GM12878 (cell line): ENCODE data around the gene C10orf71. TPM values are rescaled to one million over a fixed set of nuclear protein-coding genes. Genes with fewer than 3 reads are reported as not detected.

ENCODE experiments used
- ESRRA ChIP-seq: IDR thresholded peaks from 2 replicates; pipeline ENCODE4 v1.6.1; 2012; ENCODE audit warnings: mild to moderate bottlenecking, low read length, improper control_type of control experiment
- HDGF ChIP-seq: fragments of 450-650 bp; IDR thresholded peaks from 2 replicates; pipeline ENCODE4 v1.6.1; 2016; ENCODE audit warnings: antibody characterized with exemption
- IKZF2 ChIP-seq, 2 experiments: fragments of 450-650 bp; IDR thresholded peaks; 2 replicates each; pipeline ENCODE4 v1.6.1; 2017; ENCODE audit warnings: mild to moderate bottlenecking in 2 of 2, moderate library complexity in 2 of 2
- MXI1 ChIP-seq: fragments of 150-350 bp; IDR thresholded peaks from 2 replicates; pipeline ENCODE4 v1.6.1; 2011; ENCODE audit warnings: low read depth, mild to moderate bottlenecking, inconsistent platforms, low read length, improper control_type of control experiment
- MYB ChIP-seq: fragments of 150-350 bp; IDR thresholded peaks from 2 replicates; pipeline ENCODE4 v1.6.1; 2014; ENCODE audit warnings: mild to moderate bottlenecking, low read depth, low read length, borderline replicate concordance
- NBN ChIP-seq: fragments of 450-650 bp; IDR thresholded peaks from 2 replicates; pipeline ENCODE4 v1.6.1; 2016
- RCOR1 ChIP-seq: conservative IDR thresholded peaks from 2 replicates; pipeline ENCODE4 v1.6.1; 2012; ENCODE audit warnings: low read depth, low read length, improper control_type of control experiment
- TCF3 ChIP-seq: IDR thresholded peaks from 2 replicates; pipeline ENCODE4 v1.6.1; 2012; ENCODE audit warnings: low read depth, mild to moderate bottlenecking, low read length, borderline replicate concordance; ENCODE audit not compliant: insufficient read depth
- ZNF384 ChIP-seq: IDR thresholded peaks from 2 replicates; pipeline ENCODE4 v1.6.1; 2012; ENCODE audit warnings: low read depth, mild to moderate bottlenecking, low read length, improper control_type of control experiment, borderline replicate concordance
- polyA plus RNA-seq, 11 experiments: library from polyadenylated mRNA; depleted of rRNA in 4 of 11; unstranded in 6 of 11; stranded (reverse) in 5 of 11; fragments of >200 nt; fragmentation: Nextera tagmentation in 4 of 11; fragmentation: Illumina TruSeq in 1 of 11; extraction: Ambion mirVana in 4 of 11; extraction: Trizol in 1 of 11; gene quantifications; 1 replicate in 1 of 11; 2 replicates in 10 of 11; pipeline versions ENCODE4 v1.2.1 to v1.2.3, GENCODE V29; 2011 to 2016; ENCODE audit warnings: inconsistent platforms in 2 of 11, missing spikeins in 2 of 11, low read depth in 1 of 11
- total RNA-seq, 4 experiments: library from RNA; depleted of rRNA in 3 of 4; stranded (reverse); fragments of >200 nt in 3 of 4; fragmentation: Illumina TruSeq in 1 of 4; extraction: Trizol in 1 of 4; gene quantifications; 2 replicates each; pipeline versions ENCODE4 v1.2.1 to v1.2.3, GENCODE V29; 2013 to 2021
- TF ChIP-seq, protein P1 (sequence below): fragments of 450-650 bp; conservative IDR thresholded peaks from 2 replicates; pipeline ENCODE4 v1.6.1; 2017; ENCODE audit warnings: mild to moderate bottlenecking, moderate library complexity
- TF ChIP-seq, protein P2 (sequence below): fragments of 450-650 bp; IDR thresholded peaks from 2 replicates; pipeline ENCODE4 v1.6.1; 2017; ENCODE audit warnings: low read depth, mild to moderate bottlenecking, moderate library complexity
- TF ChIP-seq, protein P3 (sequence below): fragments of 450-650 bp; IDR thresholded peaks from 2 replicates; pipeline ENCODE4 v1.6.1; 2016; ENCODE audit warnings: mild to moderate bottlenecking
- TF ChIP-seq, protein P4 (sequence below): fragments of 450-650 bp; IDR thresholded peaks from 2 replicates; pipeline ENCODE4 v1.6.1; 2014; ENCODE audit warnings: mild to moderate bottlenecking

The C10orf71 gene
- total and polyA plus RNA-seq, 10 of the 15 experiments (the other 5 are each of a cell fraction or from before 2014, with no cell fraction given), result not detected

DNA sequence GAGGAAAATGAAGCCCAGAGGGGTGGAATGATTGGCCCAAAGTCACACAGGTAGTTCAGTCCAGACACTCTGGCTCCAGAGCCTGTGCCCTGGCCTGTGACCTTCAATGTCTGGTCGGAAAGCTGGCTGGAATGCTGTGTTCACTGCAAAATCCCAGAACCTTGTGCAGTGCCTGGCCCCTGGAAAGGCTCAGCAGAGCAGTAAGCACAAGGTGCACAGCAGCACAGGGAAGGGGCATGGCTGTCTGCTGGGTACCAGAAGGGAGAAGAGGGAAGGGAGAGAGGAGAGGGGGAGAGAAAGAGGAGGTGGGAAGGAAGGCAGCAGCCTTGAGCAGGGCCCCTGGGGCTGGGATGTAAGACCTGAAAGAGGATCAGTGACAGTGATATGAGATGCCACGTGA is 28.4 kb upstream of the C10orf71 start (continued):
- TF ChIP-seq ESRRA, result no peak
- no peak for TF ChIP-seq MYB
- TF ChIP-seq, protein P1, sequence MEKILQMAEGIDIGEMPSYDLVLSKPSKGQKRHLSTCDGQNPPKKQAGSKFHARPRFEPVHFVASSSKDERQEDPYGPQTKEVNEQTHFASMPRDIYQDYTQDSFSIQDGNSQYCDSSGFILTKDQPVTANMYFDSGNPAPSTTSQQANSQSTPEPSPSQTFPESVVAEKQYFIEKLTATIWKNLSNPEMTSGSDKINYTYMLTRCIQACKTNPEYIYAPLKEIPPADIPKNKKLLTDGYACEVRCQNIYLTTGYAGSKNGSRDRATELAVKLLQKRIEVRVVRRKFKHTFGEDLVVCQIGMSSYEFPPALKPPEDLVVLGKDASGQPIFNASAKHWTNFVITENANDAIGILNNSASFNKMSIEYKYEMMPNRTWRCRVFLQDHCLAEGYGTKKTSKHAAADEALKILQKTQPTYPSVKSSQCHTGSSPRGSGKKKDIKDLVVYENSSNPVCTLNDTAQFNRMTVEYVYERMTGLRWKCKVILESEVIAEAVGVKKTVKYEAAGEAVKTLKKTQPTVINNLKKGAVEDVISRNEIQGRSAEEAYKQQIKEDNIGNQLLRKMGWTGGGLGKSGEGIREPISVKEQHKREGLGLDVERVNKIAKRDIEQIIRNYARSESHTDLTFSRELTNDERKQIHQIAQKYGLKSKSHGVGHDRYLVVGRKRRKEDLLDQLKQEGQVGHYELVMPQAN, result no peak
- no peak for TF ChIP-seq MXI1
- TF ChIP-seq HDGF, result no peak
- TF ChIP-seq, protein P2, sequence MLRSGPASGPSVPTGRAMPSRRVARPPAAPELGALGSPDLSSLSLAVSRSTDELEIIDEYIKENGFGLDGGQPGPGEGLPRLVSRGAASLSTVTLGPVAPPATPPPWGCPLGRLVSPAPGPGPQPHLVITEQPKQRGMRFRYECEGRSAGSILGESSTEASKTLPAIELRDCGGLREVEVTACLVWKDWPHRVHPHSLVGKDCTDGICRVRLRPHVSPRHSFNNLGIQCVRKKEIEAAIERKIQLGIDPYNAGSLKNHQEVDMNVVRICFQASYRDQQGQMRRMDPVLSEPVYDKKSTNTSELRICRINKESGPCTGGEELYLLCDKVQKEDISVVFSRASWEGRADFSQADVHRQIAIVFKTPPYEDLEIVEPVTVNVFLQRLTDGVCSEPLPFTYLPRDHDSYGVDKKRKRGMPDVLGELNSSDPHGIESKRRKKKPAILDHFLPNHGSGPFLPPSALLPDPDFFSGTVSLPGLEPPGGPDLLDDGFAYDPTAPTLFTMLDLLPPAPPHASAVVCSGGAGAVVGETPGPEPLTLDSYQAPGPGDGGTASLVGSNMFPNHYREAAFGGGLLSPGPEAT, result no peak
- no peak for TF ChIP-seq NBN
- no peak for TF ChIP-seq ZNF384
- TF ChIP-seq RCOR1, result no peak
- TF ChIP-seq, protein P3, sequence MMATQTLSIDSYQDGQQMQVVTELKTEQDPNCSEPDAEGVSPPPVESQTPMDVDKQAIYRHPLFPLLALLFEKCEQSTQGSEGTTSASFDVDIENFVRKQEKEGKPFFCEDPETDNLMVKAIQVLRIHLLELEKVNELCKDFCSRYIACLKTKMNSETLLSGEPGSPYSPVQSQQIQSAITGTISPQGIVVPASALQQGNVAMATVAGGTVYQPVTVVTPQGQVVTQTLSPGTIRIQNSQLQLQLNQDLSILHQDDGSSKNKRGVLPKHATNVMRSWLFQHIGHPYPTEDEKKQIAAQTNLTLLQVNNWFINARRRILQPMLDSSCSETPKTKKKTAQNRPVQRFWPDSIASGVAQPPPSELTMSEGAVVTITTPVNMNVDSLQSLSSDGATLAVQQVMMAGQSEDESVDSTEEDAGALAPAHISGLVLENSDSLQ, result no peak
- TF ChIP-seq, protein P4, sequence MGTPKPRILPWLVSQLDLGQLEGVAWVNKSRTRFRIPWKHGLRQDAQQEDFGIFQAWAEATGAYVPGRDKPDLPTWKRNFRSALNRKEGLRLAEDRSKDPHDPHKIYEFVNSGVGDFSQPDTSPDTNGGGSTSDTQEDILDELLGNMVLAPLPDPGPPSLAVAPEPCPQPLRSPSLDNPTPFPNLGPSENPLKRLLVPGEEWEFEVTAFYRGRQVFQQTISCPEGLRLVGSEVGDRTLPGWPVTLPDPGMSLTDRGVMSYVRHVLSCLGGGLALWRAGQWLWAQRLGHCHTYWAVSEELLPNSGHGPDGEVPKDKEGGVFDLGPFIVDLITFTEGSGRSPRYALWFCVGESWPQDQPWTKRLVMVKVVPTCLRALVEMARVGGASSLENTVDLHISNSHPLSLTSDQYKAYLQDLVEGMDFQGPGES, result no peak
- TF ChIP-seq TCF3, result no peak
- TF ChIP-seq IKZF2 (IDR thresholded peaks at IDR 0.05), result no peak
- TF ChIP-seq, all 136 proteins: peak for 0
